Adipose tissue (tissue), 3 donors: ENCODE results near the gene HEXIM2. TPM values are rescaled to one million over a fixed set of nuclear protein-coding genes. Genes with fewer than 3 reads are reported as not detected.

Experiments
- H3K27ac ChIP-seq: one replicate; pipeline ENCODE4 v1.5.1; 2013; ENCODE audit warnings: low read depth, low read length
- WGBS, 3 donors: extraction: QIAGEN DNeasy Blood & Tissue Kit; methylation state at CpG; one replicate each; pipeline ENCODE4 v1.1.7; 2013; 5-methylcytosine and 5-hydroxymethylcytosine counted together
- polyA plus RNA-seq, 3 donors: library from polyadenylated mRNA; stranded (reverse); fragments of 200-250 nt; gene quantifications; one replicate each; pipeline ENCODE4 v1.2.3, GENCODE V29; 2013
- donor health status: healthy with polysubstance abuse.
- donor health status: Bipolar disorder and iron deficiency.
- donor health status: healthy.

Gene HEXIM2
- polyA plus RNA-seq, 3 donors: 5.4 to 8.0 (median 7.8) TPM

DNA sequence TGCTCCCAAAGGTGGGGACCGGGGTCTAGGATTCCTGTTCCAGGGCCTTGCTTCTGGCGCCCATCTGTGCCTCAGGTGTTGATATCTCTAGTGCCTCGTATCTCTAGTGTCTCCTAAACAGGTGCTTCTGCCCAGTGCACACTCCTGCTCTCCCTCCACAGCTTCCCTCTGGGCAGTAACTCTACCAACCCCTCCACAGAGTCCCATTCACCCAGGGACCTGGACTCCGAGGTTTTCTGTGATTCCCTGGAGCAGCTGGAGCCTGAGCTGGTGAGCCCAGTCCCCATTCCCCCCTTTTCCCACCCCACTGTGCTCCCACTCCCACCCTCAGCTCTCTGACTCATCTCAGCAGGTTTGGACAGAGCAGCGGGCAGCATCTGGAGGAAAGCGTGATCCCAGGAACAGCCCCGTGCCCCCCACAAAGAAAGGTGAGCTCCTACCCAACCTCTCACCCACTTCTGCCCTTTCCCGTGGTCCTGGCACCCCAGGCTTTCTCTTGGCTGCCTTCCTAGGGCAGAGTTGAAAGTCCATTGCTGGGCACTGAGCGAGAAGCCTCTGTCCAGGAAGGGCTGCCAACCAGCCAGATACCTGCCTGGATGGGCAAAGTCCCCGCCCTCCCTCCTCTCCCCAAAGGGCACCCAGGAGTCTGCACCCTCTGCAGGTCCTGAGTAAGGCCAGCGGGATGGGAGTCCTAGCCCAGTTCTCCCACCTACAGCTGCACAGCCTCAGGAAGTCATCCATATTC lies 23.9 kb upstream of the HEXIM2 start:
- whole genome bisulfite sequencing, 3 donors: 69 to 88% (median 87%) methylated on average over 11 of the region's 11 CpGs
- no peak overlapping the region for H3K27ac ChIP-seq

DNA sequence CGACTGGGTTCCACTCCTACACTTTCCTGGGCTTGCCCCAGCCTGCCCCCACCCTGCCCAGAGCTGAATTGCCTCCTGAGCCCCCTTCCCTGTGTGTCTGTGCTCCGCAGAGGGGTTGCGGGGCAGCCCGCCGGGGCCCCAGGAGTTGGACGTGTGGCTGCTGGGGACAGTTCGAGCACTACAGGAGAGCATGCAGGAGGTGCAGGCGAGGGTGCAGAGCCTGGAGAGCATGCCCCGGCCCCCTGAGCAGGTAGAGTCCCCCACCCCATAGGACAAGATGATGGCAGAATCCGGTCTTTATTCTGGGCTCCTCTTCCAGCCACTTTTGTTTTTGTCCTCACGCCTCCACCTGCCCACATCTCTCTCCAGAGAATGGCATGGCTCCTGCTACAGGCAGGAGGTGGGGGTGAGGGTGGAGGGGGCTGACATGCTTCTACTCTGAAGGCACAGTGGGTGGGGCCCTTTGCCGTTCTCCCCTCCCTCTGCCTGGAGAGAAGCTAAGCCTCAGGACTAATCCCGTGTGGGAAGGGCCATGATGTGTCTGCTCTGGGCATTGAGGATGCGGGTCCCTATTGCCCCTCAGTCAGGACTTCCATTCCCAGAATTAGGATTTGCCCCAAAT lies 22.7 kb upstream of the HEXIM2 start:
- 89 to 92% (median 90%) methylated on average over 12 to 14 of the region's 14 CpGs for WGBS, 3 donors
- H3K27ac ChIP-seq: no peak overlapping the region

DNA sequence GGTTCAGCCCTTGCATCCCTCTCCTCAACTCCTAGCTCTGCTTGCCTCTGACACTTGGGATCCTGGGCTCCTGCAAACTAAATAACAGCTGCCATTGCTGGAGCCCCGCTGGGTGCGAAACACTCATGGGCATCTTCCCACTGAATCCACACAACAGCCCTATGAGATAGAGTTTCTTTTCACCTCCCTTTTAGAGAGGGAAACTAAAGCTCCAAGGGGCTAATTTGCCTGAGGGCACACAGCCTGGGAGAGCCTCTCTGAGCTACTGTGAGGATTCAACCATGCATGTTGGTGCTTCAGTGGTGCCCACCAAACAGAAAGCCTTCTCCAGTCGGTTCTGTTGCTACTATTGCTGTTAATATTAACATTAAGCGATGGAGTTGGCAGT lies 22.1 kb upstream of the HEXIM2 start:
- no peak overlapping the region for H3K27ac ChIP-seq
- WGBS, 3 donors: 83 to 88% (median 87%) methylated on average over 4 of the region's 4 CpGs

DNA sequence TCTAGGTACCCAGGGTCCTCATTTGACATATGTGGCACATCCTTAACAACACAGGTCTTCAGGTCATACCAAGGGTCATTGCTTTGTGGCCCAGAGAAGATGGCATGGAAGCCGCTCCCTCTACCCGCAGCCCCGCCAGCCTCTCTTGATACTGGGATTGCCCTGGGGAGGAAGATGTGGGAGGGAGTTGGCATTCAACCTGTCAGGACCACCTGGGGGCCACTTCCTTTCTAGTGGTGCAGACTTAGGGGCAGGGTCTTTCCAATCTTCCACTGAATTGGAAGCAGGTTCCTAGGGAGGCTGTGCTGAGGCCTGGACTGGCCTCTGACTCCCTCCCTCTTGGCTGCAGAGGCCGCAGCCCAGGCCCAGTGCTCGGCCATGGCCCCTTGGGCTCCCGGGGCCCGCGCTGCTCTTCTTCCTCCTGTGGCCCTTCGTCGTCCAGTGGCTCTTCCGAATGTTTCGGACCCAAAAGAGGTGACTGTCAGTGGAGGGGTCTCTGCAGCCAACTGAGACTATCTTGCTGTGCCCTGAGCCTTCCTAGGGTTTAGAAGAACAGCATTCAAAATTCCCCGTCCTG lies 18.5 kb upstream of the HEXIM2 start:
- H3K27ac ChIP-seq: no peak overlapping the region
- 63 to 83% (median 70%) methylated on average over 13 of the region's 13 CpGs for WGBS, 3 donors

DNA sequence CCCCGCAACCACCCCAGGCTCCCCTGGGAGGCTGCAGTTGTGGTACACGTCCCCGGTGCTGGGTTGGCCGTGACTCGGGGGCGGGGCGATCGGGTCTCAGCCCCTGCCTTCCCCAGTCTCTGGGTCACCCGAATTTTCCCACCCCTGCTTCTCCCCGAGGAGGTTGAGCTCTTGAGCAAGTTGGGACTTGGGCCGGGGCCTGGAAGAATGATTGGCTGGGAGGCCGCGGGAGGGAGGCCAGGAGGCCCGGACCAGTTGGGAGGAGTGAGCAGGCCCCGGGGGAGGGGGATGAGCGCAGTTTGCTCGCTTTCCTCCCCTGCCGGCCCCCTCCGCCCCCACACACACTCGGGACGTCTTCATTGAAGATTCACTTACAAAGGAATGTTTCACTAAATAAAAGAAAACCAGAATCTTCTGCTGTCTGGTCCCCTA lies 17.9 kb upstream of the HEXIM2 start:
- 2 to 28% (median 9%) methylated on average over 21 of the region's 21 CpGs for WGBS, 3 donors

DNA sequence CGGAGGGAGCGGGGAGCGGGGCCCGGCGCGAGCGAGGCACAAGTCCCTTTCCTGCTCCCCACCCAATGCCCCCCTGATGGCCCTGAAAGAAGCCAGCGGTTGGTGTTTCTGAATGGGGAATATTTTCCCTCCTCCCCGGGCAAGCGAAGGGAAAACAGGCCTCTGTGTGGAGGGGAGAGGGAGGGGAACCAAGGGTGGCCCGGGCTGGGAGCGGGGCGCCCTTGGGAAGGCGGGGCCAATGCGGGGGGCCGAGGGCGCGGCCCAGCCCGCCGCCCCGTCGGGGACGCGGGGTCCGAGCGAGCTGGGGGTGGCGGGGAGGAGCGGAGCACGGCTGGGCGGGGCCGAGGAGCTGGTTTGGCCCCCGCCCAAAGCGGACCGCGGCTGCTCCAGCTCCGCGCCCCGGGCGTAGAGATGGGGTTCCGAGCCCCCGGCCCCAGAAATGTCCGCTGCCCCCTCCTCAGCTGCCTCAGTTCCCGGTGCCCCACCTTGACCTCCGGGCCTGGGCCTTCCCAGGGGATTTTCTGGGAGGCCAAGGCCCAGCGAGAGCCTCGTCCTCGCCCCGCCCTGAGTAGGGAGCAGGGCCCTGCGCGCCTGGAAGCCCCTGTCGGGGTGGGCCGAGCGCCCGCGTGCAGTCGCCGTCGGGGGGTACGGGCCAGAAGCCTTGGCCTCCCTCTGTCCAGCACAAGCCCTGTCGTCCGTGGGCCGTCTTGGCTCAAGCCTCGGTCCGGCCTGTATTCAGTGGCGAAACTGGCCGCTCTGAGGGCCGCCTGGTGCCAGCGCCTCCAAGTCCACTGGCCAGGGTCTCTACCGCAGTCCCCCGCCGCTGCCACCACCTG lies 17.3 kb upstream of the HEXIM2 start:
- WGBS, 3 donors: 10 to 19% (median 15%) methylated on average over 54 to 71 of the region's 71 CpGs
- H3K27ac ChIP-seq: peak overlapping the region; percentile 86

More for the DNA sequence above, 17.9 kb upstream of the HEXIM2 start:
- H3K27ac ChIP-seq: peak overlapping the region; percentile 86

DNA sequence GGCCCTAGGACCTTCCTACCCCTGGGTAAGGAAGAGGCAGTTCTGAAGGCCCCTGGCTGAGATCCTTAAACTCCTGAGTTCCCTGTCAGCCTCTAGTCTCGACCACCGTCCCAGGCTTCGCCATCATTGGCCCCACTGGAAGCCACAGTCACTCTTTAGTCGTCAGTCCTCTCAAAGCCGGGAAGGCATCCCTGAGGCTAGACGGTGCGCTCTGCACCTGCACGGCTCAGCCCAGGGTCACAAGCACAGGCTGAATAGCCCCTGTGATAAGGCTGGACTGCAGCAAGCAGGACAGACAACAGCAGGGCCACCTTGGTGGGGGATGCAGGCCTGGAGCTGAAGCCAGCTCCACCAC lies 16.7 kb upstream of the HEXIM2 start:
- 47 to 76% (median 69%) methylated on average over 8 of the region's 8 CpGs for WGBS, 3 donors
- H3K27ac ChIP-seq: peak overlapping the region; percentile 86

DNA sequence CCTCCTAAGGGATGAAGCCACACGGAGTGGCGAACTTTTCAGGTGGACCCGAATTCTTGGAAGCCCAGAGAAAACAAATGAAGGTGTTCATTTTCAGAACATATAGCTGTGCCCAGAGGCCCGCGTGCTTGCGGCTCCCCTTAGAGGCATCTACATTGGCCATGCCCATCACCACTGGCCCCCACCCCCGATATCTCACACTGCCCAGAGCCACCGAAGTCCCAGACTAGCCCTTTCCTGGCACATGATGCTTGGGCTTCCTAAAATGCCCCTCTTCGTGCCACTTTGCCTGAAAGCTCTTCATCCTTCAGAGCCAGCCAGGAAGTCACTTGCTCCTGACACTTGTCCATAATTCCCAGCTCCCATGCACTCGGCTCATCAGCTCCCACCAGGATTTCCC lies 15.5 kb upstream of the HEXIM2 start:
- WGBS, 3 donors: 84 to 88% (median 85%) methylated on average over 10 of the region's 10 CpGs
- no peak overlapping the region for H3K27ac ChIP-seq

DNA sequence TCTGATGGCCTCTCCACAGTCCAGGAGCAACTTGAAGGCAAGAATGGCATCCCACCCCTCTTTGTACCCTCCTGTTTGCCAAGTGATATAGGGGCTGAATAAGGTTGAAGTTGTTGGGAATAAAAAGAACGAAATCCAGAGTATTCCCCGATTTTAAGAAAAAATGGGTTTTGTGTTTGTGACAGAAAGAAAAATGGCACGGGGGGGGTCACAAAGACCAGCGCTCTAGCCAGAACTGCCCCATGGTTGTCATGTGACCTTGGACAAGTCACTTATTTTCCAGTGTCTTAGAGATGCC lies 15.1 kb upstream of the HEXIM2 start:
- WGBS, 3 donors: 55 to 82% (median 75%) methylated on average over 4 of the region's 4 CpGs
- no peak overlapping the region for H3K27ac ChIP-seq

DNA sequence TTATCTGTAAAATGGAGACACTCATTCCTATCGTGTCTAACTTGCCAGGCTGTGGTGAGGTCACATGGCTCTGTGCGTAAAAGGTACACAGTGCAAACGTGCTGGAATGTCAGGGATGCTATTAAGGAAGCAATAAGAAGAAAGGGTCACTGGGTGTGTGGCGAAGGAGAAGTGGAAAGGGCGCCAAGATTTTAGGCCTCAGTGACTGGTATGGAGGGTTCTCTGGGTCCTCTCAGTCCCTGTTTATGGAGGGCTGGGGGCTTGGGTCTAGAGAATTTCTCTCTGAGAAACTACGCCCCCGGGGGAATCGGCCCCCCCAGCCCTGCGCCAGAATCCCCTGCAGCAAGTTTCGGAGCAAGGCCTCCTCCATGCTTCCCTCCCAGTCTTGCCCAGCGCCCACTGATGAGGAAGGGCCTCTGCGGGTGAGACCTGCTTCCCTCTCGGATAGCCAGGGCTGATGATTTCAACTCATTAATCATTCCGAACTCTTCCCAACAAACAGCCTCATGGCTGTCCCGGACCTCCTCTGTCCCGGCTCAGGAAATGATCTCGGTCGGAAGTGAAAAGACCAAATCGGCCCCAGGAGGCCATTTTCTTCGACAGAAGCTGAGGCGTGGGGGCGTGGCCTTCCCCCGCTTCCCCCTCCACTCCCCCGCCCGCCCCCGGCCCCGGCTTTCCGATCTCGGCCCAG lies 14.6 kb upstream of the HEXIM2 start:
- peak overlapping the region; percentile 80 for H3K27ac ChIP-seq
- 7 to 8% (median 8%) methylated on average over 28 to 29 of the region's 29 CpGs for WGBS, 3 donors

DNA sequence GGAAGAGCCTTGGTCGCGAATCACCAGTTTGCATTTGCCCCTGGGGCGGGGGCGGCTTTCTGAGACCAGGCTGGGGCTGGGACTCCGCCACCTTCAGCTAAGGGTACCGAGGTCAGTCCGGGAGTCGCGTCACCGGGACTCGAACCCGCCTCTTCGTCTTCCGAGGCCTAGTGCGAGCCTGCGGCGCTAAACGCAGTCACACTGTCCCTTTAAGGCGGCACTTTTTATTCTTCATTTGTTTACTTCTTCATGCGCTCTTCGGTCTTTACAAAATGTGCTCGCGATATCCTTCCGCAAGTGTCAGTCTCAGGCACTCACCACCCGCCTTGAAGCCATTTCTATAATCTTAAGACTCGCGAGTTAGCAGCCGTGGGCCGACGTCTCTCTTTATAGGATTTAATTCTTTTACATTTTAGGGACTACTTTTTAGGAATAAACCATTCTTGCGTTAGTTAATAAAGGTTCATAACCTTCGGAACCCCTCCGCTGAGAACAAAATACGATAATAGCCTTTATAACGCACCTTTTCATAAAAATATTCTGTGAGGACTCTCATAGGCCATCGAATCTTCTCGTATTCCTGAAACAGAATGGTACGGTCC lies 14.0 kb upstream of the HEXIM2 start:
- WGBS, 3 donors: 0% methylated on average over 38 of the region's 38 CpGs
- H3K27ac ChIP-seq: peak overlapping the region; percentile 80

DNA sequence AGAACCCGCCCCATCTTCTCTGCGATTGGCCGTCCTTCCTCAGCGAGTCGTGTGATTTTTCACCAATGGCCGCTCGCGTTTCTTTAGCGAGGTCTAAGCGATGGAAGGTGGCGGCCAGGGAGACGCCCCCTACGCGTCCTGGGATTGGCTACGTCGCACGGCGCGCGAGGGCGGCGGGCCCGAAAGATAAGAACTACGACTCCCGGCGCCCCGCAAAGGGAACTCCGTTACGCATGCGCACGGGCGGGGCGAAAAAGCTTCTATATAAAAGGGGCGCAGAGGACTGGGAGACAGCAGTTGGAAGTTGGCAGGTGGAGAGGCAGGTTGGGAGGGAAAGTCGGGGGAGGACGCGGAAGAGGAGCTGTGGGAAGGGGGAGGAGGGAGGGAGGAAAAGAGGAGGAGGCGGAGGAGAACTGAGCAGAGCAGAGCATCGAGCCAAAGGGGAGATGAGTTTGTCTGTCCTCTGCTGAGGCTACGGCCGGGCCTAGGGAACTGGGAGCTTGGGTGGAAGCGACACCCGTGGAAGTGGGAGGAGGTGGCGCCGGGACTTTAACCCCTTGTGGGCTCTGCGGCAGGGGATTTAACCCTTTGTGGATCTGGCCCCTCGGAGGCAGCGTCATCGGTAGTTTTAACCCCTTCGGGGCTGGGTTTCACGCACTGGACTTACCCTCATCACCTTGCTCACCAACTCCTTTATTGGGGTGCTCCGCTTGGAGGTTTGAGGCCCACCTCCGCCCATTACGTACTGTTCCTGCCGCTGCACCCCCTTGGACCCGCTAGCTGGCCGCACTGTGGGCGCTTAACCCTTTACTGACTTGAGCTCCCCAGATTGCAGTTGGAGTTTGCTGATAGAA lies 13.3 kb upstream of the HEXIM2 start, which contains the start of gene HEXIM1:
Gene HEXIM1, plus strand, starts transcription at position 293 of the 854 bp plus-strand sequence. CDS start 716 bp downstream, outside the sequence.
- H3K27ac ChIP-seq: peak within 1 kb of the TSS; percentile 80
- WGBS, 3 donors: 0 to 1% (median 0%) methylated on average over 57 to 58 of the region's 58 CpGs

DNA sequence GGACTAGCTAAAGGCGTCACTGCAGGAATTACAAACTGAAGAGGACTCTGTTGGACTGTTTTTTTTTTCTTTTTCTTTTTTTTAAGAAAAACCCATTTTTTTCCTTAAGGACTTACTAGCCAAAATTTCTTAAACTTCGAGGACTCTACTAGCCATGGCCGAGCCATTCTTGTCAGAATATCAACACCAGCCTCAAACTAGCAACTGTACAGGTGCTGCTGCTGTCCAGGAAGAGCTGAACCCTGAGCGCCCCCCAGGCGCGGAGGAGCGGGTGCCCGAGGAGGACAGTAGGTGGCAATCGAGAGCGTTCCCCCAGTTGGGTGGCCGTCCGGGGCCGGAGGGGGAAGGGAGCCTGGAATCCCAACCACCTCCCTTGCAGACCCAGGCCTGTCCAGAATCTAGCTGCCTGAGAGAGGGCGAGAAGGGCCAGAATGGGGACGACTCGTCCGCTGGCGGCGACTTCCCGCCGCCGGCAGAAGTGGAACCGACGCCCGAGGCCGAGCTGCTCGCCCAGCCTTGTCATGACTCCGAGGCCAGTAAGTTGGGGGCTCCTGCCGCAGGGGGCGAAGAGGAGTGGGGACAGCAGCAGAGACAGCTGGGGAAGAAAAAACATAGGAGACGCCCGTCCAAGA lies 12.5 kb upstream of the HEXIM2 start:
- peak overlapping the region; percentile 51 for H3K27ac ChIP-seq
- 0% methylated on average over 32 of the region's 32 CpGs for WGBS, 3 donors

DNA sequence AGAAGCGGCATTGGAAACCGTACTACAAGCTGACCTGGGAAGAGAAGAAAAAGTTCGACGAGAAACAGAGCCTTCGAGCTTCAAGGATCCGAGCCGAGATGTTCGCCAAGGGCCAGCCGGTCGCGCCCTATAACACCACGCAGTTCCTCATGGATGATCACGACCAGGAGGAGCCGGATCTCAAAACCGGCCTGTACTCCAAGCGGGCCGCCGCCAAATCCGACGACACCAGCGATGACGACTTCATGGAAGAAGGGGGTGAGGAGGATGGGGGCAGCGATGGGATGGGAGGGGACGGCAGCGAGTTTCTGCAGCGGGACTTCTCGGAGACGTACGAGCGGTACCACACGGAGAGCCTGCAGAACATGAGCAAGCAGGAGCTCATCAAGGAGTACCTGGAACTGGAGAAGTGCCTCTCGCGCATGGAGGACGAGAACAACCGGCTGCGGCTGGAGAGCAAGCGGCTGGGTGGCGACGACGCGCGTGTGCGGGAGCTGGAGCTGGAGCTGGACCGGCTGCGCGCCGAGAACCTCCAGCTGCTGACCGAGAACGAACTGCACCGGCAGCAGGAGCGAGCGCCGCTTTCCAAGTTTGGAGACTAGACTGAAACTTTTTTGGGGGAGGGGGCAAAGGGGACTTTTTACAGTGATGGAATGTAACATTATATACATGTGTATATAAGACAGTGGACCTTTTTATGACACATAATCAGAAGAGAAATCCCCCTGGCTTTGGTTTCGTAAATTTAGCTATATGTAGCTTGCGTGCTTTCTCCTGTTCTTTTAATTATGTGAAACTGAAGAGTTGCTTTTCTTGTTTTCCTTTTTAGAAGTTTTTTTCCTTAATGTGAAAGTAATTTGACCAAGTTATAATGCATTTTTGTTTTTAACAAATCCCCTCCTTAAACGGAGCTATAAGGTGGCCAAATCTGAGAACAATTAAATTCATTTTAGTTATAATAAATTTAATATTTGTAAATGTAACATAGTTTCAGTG lies 11.7 kb upstream of the HEXIM2 start:
- peak overlapping the region; percentile 49 for H3K27ac ChIP-seq
- 1 to 2% (median 2%) methylated on average over 56 of the region's 56 CpGs for WGBS, 3 donors

DNA sequence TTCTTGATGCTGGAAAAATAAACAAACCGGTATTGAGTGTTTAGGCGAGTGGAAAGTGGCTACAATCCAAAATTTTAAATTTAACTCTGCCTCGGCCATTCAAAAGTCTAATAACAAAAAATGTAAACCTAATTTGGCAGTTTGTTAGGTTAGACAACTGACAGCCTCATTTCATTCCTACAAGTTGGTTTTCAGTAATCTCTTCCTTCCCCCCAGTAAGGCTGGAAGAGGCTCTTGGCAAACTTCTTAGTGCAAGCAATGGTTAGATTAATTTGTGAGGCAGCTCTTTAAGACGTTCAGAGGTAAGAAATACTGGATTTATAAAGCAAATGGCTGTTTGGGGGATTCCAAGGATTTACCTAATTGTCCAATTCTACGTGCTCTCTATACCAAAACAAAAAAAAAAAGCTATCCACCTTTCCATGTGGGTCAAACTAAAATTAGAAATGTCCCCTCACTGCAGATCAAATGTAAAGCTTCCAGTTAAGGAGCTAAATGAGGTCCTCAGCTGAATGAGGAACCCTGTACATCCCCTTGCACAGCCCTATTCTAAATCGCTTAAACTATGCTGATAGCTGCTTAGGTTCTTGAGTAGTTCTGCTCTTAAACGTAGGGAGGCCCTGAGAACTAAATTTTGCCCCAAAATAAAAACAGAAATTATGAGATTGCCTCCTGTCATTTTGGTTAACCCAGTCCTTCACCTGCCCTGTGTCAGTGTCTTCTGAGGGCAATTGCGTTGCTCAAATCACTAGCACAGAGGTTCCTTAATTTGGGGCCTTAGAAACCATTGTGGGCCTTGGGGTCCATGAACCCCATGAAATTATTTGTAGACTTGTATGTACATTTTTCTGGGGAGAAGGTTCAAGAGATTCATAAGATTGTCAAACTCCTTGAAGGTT lies 10.5 kb upstream of the HEXIM2 start:
- H3K27ac ChIP-seq: no peak overlapping the region
- 19 to 36% (median 29%) methylated on average over 8 of the region's 8 CpGs for WGBS, 3 donors
